Activated T-helper 1 cell treated with anti-CD3 and anti-CD28 coated beads, Interleukin-12 subunit alpha, Interleukin-12 subunit beta, Interleukin-2, Interleukin-4 antibody, amounts not matched to agents 30 ng/mL and 10 ng/mL and 1 ng/mL, durations not matched to agents 14 hours and 24 hours and 36 hours (primary cell): ENCODE results near the gene PEAR1. TPM values are rescaled to one million over a fixed set of nuclear protein-coding genes. Genes with fewer than 3 reads are reported as not detected.
A peak's percentile ranks its signal among the peaks of the same experiment; 100 is the strongest.

Experiments used
- DNase-seq: peaks from one replicate; pipeline ENCODE4 v3.0.0; 2021; ENCODE audit warnings: low spot score
- H3K27ac Mint-ChIP-seq: one replicate; pipeline ENCODE4 v1.8.0; 2021; ENCODE audit warnings: mild to moderate bottlenecking, mixed read lengths
- H3K27me3 Mint-ChIP-seq: one replicate; pipeline ENCODE4 v1.8.0; 2022; ENCODE audit warnings: mild to moderate bottlenecking, moderate library complexity, mixed read lengths; ENCODE audit not compliant: insufficient read depth
- H3K36me3 Mint-ChIP-seq: one replicate; pipeline ENCODE4 v1.8.0; 2021; ENCODE audit warnings: low read depth, mixed read lengths
- H3K4me1 Mint-ChIP-seq: one replicate; pipeline ENCODE4 v1.8.0; 2021; ENCODE audit warnings: low read depth, mixed read lengths
- H3K4me3 Mint-ChIP-seq: one replicate; pipeline ENCODE4 v1.8.0; 2021; ENCODE audit warnings: mild to moderate bottlenecking, moderate library complexity, mixed read lengths
- H3K9me3 Mint-ChIP-seq: one replicate; pipeline ENCODE4 v1.8.0; 2021; ENCODE audit warnings: mixed read lengths
- intact Hi-C: fragments of 100-400 bp; cut with micrococcal nuclease; formaldehyde crosslinking; loops from one replicate; pipeline ENCODE4 v1.15.1; 2024
- total RNA-seq: library from RNA; stranded (reverse); gene quantifications from 2 replicates; pipeline ENCODE4 v1.2.3, GENCODE V29; 2022

The PEAR1 gene
- total RNA-seq, 1 donor from 2014 or later, result 0.36 TPM

DNA sequence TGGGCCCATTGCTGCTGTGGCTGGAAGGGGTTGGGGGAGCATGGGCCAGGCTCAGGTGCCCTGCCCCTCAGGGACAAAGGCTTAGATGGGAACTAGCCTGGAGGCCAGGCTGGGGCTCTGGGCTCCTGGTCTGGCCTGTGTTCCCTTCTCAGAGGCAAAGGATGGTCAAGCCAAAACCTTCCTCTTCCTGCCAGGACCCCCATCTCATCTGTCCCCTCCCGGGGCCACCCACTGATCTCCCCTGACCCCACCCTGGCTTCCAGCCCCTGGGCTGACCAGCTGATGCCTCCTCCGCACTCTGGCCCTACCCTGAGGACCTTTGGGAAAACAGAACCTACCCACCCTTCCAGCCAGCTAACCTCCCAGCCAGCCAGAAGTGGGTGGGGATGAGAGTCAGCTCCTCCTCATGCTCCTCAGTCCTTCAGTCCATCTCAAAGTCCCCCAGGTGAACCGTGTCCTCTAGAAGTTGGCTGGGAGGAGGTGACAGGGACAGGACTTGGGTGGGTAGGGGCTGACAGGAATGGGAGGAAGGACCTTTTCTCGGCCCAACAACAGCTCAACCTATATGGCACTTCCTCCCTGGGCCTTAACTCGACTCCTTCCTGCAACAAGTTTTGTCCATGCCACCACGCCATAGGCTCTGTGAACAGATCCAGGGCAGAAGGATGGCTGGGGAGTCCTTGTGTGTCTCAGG lies 7.5 kb downstream of the PEAR1 start:
- no peak for DNase-seq
- H3K36me3 Mint-ChIP-seq, result no peaks in the 10 kb centered on the region
- no peak overlapping the region for H3K4me3 Mint-ChIP-seq
- peaks cover 22% of the 10 kb centered on the region for H3K27me3 Mint-ChIP-seq
- H3K27ac Mint-ChIP-seq, result peak overlapping the region; percentile 28
- H3K9me3 Mint-ChIP-seq, result no peaks in the 10 kb centered on the region
- peaks cover 6% of the 10 kb centered on the region for H3K4me1 Mint-ChIP-seq
- intact Hi-C loops, result no loop called here

DNA sequence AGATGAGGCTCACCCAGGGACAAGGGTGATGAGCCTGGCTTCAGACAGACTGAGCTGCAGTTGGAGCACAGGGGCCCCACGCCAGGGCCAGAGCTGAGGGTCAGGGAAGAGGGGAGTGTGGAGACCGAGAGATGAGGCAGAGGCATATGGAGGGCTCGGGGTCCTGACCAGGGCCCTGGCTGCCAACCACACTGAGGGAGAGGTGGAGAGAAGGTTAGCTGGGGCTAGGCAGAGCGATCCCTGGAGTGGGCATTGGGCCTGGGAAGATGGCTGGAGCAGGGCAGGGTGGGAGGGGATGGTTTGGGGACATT lies 8.0 kb downstream of the PEAR1 start:
- H3K27me3 Mint-ChIP-seq, result peaks cover 20% of the 10 kb centered on the region
- intact Hi-C loops, result no loop called here
- H3K27ac Mint-ChIP-seq, result peak overlapping the region; percentile 28
- no peaks in the 10 kb centered on the region for H3K36me3 Mint-ChIP-seq
- H3K9me3 Mint-ChIP-seq, result no peaks in the 10 kb centered on the region
- H3K4me1 Mint-ChIP-seq, result peaks cover 6% of the 10 kb centered on the region
- DNase-seq, result no peak
- no peak overlapping the region for H3K4me3 Mint-ChIP-seq

- H3K9me3 Mint-ChIP-seq, result no peaks in the 10 kb centered on the region
- H3K27me3 Mint-ChIP-seq, result peaks cover 22% of the 10 kb centered on the region
- peaks cover 6% of the 10 kb centered on the region for H3K4me1 Mint-ChIP-seq
- intact Hi-C loops, result no loop called here
- peak overlapping the region; percentile 40 for H3K27ac Mint-ChIP-seq
- no peak overlapping the region for H3K4me3 Mint-ChIP-seq
- no peak for DNase-seq
- H3K36me3 Mint-ChIP-seq, result no peaks in the 10 kb centered on the region
Observed at GRCh38 chr1:156901966-156902915, 8.7 kb downstream of the PEAR1 start.

GRCh38 chr1:156903328-156904091 lies 10.0 kb downstream of the PEAR1 start:
- intact Hi-C loops, result no loop called here
- DNase-seq, result no peak
- Mint-ChIP-seq H3K36me3 (no peaks in the 10 kb centered on the region), H3K27ac (no peak overlapping the region), H3K27me3 (peaks cover 20% of the 10 kb centered on the region), H3K9me3 (no peaks in the 10 kb centered on the region), H3K4me3 (no peak overlapping the region), H3K4me1 (peaks cover 3% of the 10 kb centered on the region)

DNA sequence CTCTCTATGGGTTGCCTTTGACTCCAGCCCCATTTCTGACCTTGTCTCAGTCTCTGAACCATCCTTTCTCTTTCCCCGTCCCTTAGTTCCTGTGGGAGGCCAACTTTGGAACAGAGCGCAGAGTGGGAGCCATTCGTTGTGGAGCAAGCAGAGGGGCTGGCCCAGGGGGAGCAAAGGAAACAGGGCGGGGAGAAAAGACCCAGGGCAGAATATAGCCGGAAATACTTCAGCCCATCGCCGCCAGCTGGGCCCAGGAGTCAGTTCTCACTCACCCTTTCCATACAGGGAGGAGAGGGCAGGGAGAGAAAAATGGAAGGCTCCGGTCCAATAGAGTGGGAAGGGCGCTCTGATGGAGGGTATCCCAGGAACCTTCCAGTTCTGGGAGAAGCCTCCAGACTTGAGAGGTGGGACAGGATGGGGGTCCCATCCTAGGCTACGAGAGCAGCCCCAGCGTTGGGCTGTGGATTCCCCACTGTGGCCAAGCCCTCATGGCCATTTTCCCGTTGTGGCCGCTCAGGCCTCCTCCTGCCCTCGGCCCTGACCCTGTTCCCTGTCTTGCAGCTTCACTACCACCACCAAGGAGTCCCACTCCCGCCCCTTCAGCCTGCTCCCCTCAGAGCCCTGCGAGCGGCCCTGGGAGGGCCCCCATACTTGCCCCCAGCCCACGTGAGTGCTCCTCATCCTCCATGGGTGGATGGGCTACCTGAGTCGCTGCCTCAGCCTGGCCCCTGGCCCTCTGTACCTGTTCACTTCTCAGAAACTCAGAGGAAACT lies 10.9 kb downstream of the PEAR1 start:
- Mint-ChIP-seq H3K4me3 (no peak overlapping the region), H3K27ac (no peak overlapping the region), H3K27me3 (peaks cover 18% of the 10 kb centered on the region), H3K9me3 (no peaks in the 10 kb centered on the region), H3K36me3 (no peaks in the 10 kb centered on the region), H3K4me1 (no peaks in the 10 kb centered on the region)
- intact Hi-C loops, result no loop called here
- no peak for DNase-seq

DNA sequence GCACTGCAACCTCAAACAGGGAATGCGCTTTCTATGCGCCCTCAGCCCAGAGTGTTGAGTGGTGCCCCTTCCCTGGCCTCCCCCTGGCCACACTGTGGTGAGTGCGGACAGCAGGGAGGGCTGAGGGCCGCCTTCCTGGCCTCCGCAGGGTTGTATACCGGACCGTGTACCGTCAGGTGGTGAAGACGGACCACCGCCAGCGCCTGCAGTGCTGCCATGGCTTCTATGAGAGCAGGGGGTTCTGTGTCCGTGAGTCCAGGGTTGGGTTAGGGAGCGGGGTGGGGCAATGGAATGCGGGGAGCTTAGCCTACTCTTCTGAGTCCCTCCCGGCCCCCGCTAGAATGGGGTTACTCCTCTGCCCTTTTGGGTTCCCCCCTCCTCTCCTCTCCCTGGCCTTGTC lies 11.7 kb downstream of the PEAR1 start:
- no peaks in the 10 kb centered on the region for H3K36me3 Mint-ChIP-seq
- H3K27ac Mint-ChIP-seq, result no peak overlapping the region
- no peak for DNase-seq
- H3K4me1 Mint-ChIP-seq, result no peaks in the 10 kb centered on the region
- intact Hi-C loops, result no loop called here
- H3K4me3 Mint-ChIP-seq, result no peak overlapping the region
- H3K27me3 Mint-ChIP-seq, result peaks cover 15% of the 10 kb centered on the region
- H3K9me3 Mint-ChIP-seq, result no peaks in the 10 kb centered on the region

DNA sequence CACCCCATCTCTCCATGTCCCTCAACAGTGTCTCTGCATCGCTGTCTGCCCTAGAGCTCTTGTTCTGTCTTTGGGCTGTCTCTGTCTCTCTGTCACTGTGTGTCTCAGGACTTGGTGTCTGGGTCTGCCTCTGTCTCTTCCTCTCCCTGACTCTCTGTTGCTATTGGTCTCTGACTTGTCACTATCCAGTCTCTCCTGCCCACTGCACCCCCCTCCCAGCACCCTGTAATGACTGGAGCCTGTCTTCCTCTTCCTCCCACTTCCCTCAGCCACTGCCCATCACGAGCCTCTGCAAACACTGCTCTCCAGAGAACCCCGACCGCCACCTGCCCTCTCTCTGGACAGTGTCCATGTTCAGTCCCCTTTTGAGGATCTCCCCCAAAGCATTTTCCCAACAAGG lies 12.1 kb downstream of the PEAR1 start:
- intact Hi-C loops, result no loop called here
- peaks cover 14% of the 10 kb centered on the region for H3K27me3 Mint-ChIP-seq
- no peak for DNase-seq

DNA sequence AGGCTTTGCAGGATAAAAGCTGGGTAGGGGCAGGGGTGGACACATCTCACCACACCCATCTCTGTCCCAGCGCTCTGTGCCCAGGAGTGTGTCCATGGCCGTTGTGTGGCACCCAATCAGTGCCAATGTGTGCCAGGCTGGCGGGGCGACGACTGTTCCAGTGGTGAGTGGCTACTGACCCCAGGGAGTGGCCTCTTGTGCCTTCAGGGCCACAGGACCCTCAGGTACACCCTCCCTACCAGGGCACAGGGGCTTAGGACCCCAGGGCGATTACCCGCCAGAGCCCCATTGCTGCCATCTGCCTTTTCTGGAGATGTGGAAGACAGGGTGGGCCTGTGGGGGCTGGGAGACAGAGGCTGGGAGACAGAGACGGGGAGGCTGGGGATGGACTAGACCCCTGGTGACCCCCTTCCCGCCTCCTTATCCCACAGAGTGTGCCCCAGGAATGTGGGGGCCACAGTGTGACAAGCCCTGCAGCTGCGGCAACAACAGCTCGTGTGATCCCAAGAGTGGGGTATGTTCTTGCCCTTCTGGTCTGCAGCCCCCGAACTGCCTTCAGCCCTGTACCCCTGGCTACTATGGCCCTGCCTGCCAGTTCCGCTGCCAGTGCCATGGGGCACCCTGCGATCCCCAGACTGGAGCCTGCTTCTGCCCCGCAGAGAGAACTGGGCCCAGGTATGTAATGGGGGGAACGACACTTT lies 12.8 kb downstream of the PEAR1 start:
- no peaks in the 10 kb centered on the region for H3K4me1 Mint-ChIP-seq
- H3K9me3 Mint-ChIP-seq, result no peaks in the 10 kb centered on the region
- H3K36me3 Mint-ChIP-seq, result no peaks in the 10 kb centered on the region
- DNase-seq, result no peak
- intact Hi-C loops, result no loop called here
- no peak overlapping the region for H3K4me3 Mint-ChIP-seq
- H3K27me3 Mint-ChIP-seq, result peaks cover 16% of the 10 kb centered on the region
- no peak overlapping the region for H3K27ac Mint-ChIP-seq

More for the DNA sequence above, 12.1 kb downstream of the PEAR1 start:
- Mint-ChIP-seq H3K4me3 (no peak overlapping the region), H3K36me3 (no peaks in the 10 kb centered on the region), H3K27ac (no peak overlapping the region), H3K9me3 (no peaks in the 10 kb centered on the region), H3K4me1 (no peaks in the 10 kb centered on the region)

- intact Hi-C loops, result no loop called here
- no peak overlapping the region for H3K27ac Mint-ChIP-seq
Observed at GRCh38 chr1:156908541-156908940, 15.0 kb downstream of the PEAR1 start.

GRCh38 chr1:156908955-156909354 lies 15.4 kb downstream of the PEAR1 start:
- intact Hi-C loops, result no loop called here
- no peaks in the 10 kb centered on the region for H3K36me3 Mint-ChIP-seq
- no peaks in the 10 kb centered on the region for H3K4me1 Mint-ChIP-seq
- no peak overlapping the region for H3K4me3 Mint-ChIP-seq
- H3K27ac Mint-ChIP-seq, result no peak overlapping the region
- DNase-seq, result no peak
- peaks cover 14% of the 10 kb centered on the region for H3K27me3 Mint-ChIP-seq
- no peaks in the 10 kb centered on the region for H3K9me3 Mint-ChIP-seq

More at GRCh38 chr1:156908541-156908940, 15.0 kb downstream of the PEAR1 start:
- Mint-ChIP-seq H3K4me3 (no peak overlapping the region), H3K9me3 (no peaks in the 10 kb centered on the region), H3K36me3 (no peaks in the 10 kb centered on the region), H3K4me1 (no peaks in the 10 kb centered on the region), H3K27me3 (peaks cover 14% of the 10 kb centered on the region)
- DNase-seq, result no peak

DNA sequence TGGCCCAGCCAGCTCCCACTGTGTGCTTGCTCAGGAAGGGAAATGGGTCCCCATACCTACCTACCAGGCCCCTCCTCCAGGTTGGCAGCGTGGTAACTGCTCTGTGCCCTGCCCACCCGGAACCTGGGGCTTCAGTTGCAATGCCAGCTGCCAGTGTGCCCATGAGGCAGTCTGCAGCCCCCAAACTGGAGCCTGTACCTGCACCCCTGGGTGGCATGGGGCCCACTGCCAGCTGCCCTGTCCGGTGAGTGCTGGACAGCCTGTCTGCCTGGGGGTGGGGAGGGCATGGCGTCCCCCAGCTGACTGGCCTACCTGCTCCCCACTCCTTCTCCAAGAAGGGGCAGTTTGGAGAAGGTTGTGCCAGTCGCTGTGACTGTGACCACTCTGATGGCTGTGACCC lies 16.2 kb downstream of the PEAR1 start:
- intact Hi-C loops, result loop anchor here (2.0 to 10.0 kb wide), 2 partner anchors 17 to 165 kb away; no protein-coding TSS in a partner anchor
- no peaks in the 10 kb centered on the region for H3K9me3 Mint-ChIP-seq
- H3K4me3 Mint-ChIP-seq, result no peak overlapping the region
- H3K27me3 Mint-ChIP-seq, result peaks cover 15% of the 10 kb centered on the region
- H3K27ac Mint-ChIP-seq, result no peak overlapping the region
- no peak for DNase-seq
- no peaks in the 10 kb centered on the region for H3K4me1 Mint-ChIP-seq
- no peaks in the 10 kb centered on the region for H3K36me3 Mint-ChIP-seq

DNA sequence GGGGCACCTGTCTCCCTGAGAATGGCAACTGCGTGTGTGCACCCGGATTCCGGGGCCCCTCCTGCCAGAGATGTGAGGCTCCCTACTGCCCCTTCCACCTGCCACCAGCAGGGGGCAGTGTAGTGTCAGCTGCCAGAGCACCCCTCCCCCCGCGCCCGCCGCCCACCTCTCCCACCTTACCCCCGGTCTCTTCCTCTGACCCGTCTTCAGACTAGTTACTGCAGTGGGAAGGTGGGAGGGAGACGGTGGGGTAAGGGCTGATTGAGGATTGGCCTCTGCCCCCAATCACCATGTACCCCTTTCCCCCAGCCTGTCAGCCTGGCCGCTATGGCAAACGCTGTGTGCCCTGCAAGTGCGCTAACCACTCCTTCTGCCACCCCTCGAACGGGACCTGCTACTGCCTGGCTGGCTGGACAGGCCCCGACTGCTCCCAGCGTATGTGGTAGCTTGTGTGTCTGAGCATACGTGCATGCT lies 16.8 kb downstream of the PEAR1 start:
- DNase-seq, result peak; percentile 45
- Mint-ChIP-seq H3K9me3 (no peaks in the 10 kb centered on the region), H3K27me3 (peaks cover 15% of the 10 kb centered on the region), H3K4me1 (no peaks in the 10 kb centered on the region), H3K4me3 (no peak overlapping the region), H3K36me3 (no peaks in the 10 kb centered on the region), H3K27ac (peak overlapping the region; percentile 34)
- intact Hi-C loops, result loop anchor here (2.0 to 10.0 kb wide), 2 partner anchors 16 to 164 kb away; no protein-coding TSS in a partner anchor
